ENCODE data around the gene GTF2E1. TPM values are rescaled to one million over a fixed set of nuclear protein-coding genes. Genes with fewer than 3 reads are reported as not detected.

The GTF2E1 gene
- total and polyA plus RNA-seq, 9 of the 15 experiments (the other 6 are each of a cell fraction or from before 2014, with no cell fraction given) = 12.9 to 23.5 (median 15.4) TPM

- TF ChIP-seq GABPB1 (CRISPR knock-in tag; IDR thresholded peaks at IDR 0.05) (no peak), RHOXF2B (CRISPR knock-in tag; conservative IDR thresholded peaks at IDR 0.05) (no peak)
- 59% methylated on average over 3 of the region's 5 CpGs for WGBS (ENCODE audit: insufficient coverage, low coverage, missing lambda C conversion rate)
- H3K27me3 ChIP-seq (ENCODE audit: control insufficient read depth in 2 of 2, insufficient read depth in 2 of 2, low read length in 2 of 2) = no peaks in the 10 kb centered on the region
- ChIA-PET POLR2A (no interaction called here), CTCF (ENCODE audit: low intra/inter-chr PET ratio) (no interaction called here)
- H3K4me2 ChIP-seq (ENCODE audit: insufficient read depth, low read length) = no peak overlapping the region
- H3K9me3 ChIP-seq (replicated peaks; ENCODE audit: control insufficient read depth, insufficient read depth, low read depth, low read length) = no peaks in the 10 kb centered on the region
- no peaks in the 10 kb centered on the region for H3K9me1 ChIP-seq (ENCODE audit: control insufficient read depth, insufficient read depth, low read length)
- no peaks in the 10 kb centered on the region for H4K20me1 ChIP-seq (replicated peaks; ENCODE audit: control insufficient read depth, insufficient read depth, low read length)
- no peak overlapping the region for H3K27ac ChIP-seq (ENCODE audit: extremely low read depth, low read depth, low read length)
- no peak for ATAC-seq
- no peaks in the 10 kb centered on the region for H3K4me1 ChIP-seq (replicated peaks in 1 of 2; ENCODE audit: control insufficient read depth in 2 of 2, insufficient read depth in 2 of 2, low read length in 2 of 2)
- H2AFZ ChIP-seq (ENCODE audit: low read depth, low read length) = no peak overlapping the region
- no peak for FAIRE-seq
- no TSS peak for BruUV-seq (replicated peaks)
- H3K79me2 ChIP-seq (ENCODE audit: control insufficient read depth, insufficient read depth, low read length) = no peaks in the 10 kb centered on the region
- no peak overlapping the region for H3K9ac ChIP-seq (ENCODE audit: insufficient read depth in 1 of 2, low read depth in 2 of 2, low read length in 2 of 2)
- H3K36me3 ChIP-seq (ENCODE audit: control insufficient read depth, insufficient read depth, low read length) = no peaks in the 10 kb centered on the region
- in situ Hi-C loops (cut with MboI) (no loop called here), intact Hi-C loops (cut with micrococcal nuclease) (no loop called here)
- DNase-seq (ENCODE audit: extremely low read depth in 1 of 4, low spot score in 3 of 4) = no peak
- no peak overlapping the region for H3K4me3 ChIP-seq
Measured at GRCh38 chr3:120705884-120706582, 36.5 kb upstream of the GTF2E1 start.

- POLR2A ChIA-PET = no interaction called here
- FAIRE-seq = no peak
- TF ChIP-seq MLLT1 (IDR thresholded peaks at IDR 0.05) (no peak), TEAD4 (IDR thresholded peaks at IDR 0.05; ENCODE audit: low read length) (no peak), TEAD4 (CRISPR knock-in tag; IDR thresholded peaks at IDR 0.05; ENCODE audit: borderline replicate concordance) (no peak), PRPF4 (IDR thresholded peaks at IDR 0.05; ENCODE audit: insufficient read depth, low read depth, low read length, poor library complexity, severe bottlenecking) (no peak), KAT7 (CRISPR knock-in tag; IDR thresholded peaks at IDR 0.05; ENCODE audit: borderline replicate concordance) (no peak), HDAC2 (IDR thresholded peaks at IDR 0.05) (no peak), ZBTB7A (IDR thresholded peaks at IDR 0.05; ENCODE audit: borderline replicate concordance, control insufficient read depth, low read depth, low read length) (no peak), TCF7L2 (IDR thresholded peaks at IDR 0.05; ENCODE audit: low read depth, low read length) (no peak), SMARCE1 (IDR thresholded peaks at IDR 0.05) (no peak), KDM4B (IDR thresholded peaks at IDR 0.05; ENCODE audit: borderline replicate concordance in 2 of 2, low read depth in 1 of 2) (no peak), LARP7 (IDR thresholded peaks at IDR 0.05) (no peak), HSF4 (CRISPR knock-in tag; IDR thresholded peaks at IDR 0.05; ENCODE audit: borderline replicate concordance) (no peak)
Measured at GRCh38 chr3:120706950-120707349, 35.6 kb upstream of the GTF2E1 start.

More at GRCh38 chr3:120706950-120707349, 35.6 kb upstream of the GTF2E1 start:
- no peak overlapping the region for H3K4me3 ChIP-seq
- no peaks in the 10 kb centered on the region for H3K9me1 ChIP-seq (ENCODE audit: control insufficient read depth, insufficient read depth, low read length)
- intact Hi-C loops (cut with micrococcal nuclease) = no loop called here
- no peaks in the 10 kb centered on the region for H3K79me2 ChIP-seq (ENCODE audit: control insufficient read depth, insufficient read depth, low read length)
- DNase-seq (ENCODE audit: extremely low read depth in 1 of 4, low spot score in 3 of 4) = no peak
- no peak overlapping the region for H3K4me2 ChIP-seq (ENCODE audit: insufficient read depth, low read length)
- H3K27ac ChIP-seq (ENCODE audit: extremely low read depth, low read depth, low read length) = no peak overlapping the region
- no peaks in the 10 kb centered on the region for H3K4me1 ChIP-seq (replicated peaks in 1 of 2; ENCODE audit: control insufficient read depth in 2 of 2, insufficient read depth in 2 of 2, low read length in 2 of 2)
- H3K9me3 ChIP-seq (replicated peaks; ENCODE audit: control insufficient read depth, insufficient read depth, low read depth, low read length) = no peaks in the 10 kb centered on the region
- CTCF ChIA-PET (ENCODE audit: low intra/inter-chr PET ratio) = no interaction called here
- no peaks in the 10 kb centered on the region for H4K20me1 ChIP-seq (replicated peaks; ENCODE audit: control insufficient read depth, insufficient read depth, low read length)
- H3K27me3 ChIP-seq (ENCODE audit: control insufficient read depth in 2 of 2, insufficient read depth in 2 of 2, low read length in 2 of 2) = no peaks in the 10 kb centered on the region
- ATAC-seq = no peak
- no TSS peak for BruUV-seq (replicated peaks)
- H3K36me3 ChIP-seq (ENCODE audit: control insufficient read depth, insufficient read depth, low read length) = no peaks in the 10 kb centered on the region
- H3K9ac ChIP-seq (ENCODE audit: insufficient read depth in 1 of 2, low read depth in 2 of 2, low read length in 2 of 2) = no peak overlapping the region
- in situ Hi-C loops (cut with MboI) = no loop called here
- H2AFZ ChIP-seq (ENCODE audit: low read depth, low read length) = no peak overlapping the region
